ENCODE measurements around the gene BAG5. TPM values are rescaled to one million over a fixed set of nuclear protein-coding genes. Genes with fewer than 3 reads are reported as not detected.
"Not testable (repeated sequence)": the region's sequence is repeated elsewhere in the genome, so short reads cannot be mapped to it uniquely, and the experiment has no call there.

The BAG5 gene
- polyA plus RNA-seq, 4 donors: 28.3 to 34.1 (median 33.3) TPM

- DNase-seq (ENCODE audit: low read depth in 4 of 4, low spot score in 3 of 4): not testable (repeated sequence)
These were observed 36.8 kb downstream of the BAG5 start for GRCh38 chr14:103525430-103526246.

DNA sequence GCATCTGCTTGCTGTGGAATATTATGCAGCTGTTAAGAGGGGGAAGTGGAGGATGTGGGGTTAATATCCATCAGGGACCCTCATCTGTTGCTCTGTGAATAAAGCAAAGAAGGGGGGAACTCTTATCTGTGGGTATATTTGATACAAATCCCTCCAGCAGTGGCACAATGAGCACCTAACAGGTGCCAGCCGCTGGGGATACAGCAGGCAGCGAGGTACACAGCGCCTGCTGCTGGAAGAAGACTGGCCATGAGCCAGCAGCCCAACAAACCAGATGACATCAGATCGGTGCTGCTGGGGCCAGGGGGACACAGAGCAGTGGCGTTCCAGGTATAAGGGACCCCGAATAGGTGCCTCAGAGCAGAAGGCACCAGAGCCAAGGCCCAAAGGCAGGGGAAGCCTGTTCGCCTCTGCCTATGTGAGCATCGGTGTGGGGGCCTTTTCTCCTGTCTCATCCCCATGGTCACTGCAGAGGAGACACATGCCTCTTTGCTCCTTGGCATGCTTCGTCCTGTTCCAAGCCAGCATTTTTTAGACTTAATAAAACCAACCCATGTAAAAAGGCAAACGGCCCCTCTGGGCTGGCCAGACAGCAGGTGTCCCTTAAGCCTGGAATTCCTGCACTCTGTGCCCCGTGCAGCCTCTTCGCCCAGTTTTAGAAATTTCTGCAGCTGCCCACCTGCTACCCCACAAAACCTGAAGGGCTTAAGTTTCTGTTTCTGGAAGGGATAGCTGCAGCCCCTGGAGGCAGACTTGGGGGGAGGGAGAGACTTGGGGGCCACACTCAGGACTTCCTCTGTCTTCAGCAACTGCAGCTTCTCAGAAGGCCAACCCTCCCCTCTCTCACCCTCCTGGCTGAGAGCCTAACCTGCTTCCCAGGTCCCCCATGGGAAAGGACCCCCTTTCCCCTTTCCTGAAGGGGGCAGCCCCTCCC lies 38.2 kb downstream of the BAG5 start:
- DNase-seq (ENCODE audit: low read depth in 4 of 4, low spot score in 3 of 4): no peak

GRCh38 chr14:103523575-103523954 lies 38.9 kb downstream of the BAG5 start:
- no peak for DNase-seq (ENCODE audit: low read depth in 4 of 4, low spot score in 3 of 4)

GRCh38 chr14:103522649-103523574 lies 39.5 kb downstream of the BAG5 start, which contains the start of gene CKB:
TSS of gene CKB (minus strand) at chr14:103522830. CDS start at chr14:103522493, 337 bp downstream.
- no peak for DNase-seq (ENCODE audit: low read depth in 4 of 4, low spot score in 3 of 4)

DNA sequence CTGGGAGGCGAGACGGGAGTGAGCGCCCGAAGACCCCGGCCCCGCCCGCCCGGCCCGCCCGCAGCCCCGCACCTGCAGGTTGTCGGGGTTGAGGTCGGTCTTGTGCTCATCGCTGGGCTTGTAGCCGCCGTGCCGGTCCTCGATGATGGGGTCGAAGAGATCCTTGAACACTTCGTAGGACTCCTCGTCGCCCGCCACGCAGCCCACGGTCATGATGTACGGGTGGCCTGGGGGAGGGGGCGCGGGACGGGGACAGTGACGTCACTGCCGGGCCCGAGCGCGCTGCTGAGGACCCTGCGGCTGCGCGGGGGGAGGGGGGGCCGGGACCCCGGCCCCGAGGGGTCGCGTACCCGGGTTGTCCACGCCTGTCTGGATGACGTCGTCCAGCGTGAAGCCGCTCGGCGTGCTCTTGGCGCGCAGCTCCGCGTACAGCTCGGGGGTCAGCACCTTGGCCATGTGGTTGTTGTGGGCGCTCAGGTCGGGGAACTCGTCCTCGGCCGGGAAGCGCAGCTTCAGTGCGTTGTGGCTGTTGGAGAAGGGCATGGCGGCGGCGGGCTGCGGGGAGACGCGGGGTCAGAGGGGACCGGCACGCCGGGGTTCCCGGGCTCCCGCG lies 40.4 kb downstream of the BAG5 start:
- no peak for DNase-seq (ENCODE audit: low read depth in 4 of 4, low spot score in 3 of 4)

DNA sequence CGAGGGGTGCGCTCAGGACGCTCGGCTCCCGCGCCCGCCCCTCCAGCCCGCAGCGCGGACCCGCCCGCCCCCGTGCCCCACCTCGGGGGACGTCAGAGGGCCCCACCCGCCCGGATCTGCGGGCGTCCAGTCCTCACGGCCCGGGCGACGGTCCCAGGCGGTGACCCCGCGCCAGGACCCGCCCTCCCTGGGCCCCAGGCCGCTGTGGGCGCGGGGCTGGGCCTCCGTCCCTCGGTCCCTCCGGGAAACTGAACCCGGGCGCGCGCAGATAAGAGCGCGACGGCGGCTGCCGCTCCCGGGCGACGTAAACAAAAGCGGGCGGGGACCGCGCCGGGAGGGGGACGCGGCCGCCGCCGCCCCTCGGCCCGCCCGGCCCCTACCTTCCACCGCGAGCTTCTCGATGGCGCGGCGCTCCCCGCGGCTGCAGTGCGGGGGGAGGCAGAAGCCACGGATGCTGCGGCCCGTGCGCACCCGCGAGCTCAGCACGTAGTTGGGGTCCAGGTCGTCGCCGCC lies 41.0 kb downstream of the BAG5 start:
- no peak for DNase-seq (ENCODE audit: low read depth in 4 of 4, low spot score in 3 of 4)

GRCh38 chr14:103520657-103521437 lies 41.6 kb downstream of the BAG5 start:
- DNase-seq (ENCODE audit: low read depth in 4 of 4, low spot score in 3 of 4): peak in 2 of 4 donors; percentile 57 to 62

GRCh38 chr14:103520269-103520656 lies 42.2 kb downstream of the BAG5 start:
- DNase-seq (ENCODE audit: low read depth in 4 of 4, low spot score in 3 of 4): no peak

GRCh38 chr14:103519837-103520212 lies 42.6 kb downstream of the BAG5 start:
- DNase-seq (ENCODE audit: low read depth in 4 of 4, low spot score in 3 of 4): no peak

GRCh38 chr14:103519043-103519836 lies 43.2 kb downstream of the BAG5 start:
- DNase-seq (ENCODE audit: low read depth in 4 of 4, low spot score in 3 of 4): no peak

DNA sequence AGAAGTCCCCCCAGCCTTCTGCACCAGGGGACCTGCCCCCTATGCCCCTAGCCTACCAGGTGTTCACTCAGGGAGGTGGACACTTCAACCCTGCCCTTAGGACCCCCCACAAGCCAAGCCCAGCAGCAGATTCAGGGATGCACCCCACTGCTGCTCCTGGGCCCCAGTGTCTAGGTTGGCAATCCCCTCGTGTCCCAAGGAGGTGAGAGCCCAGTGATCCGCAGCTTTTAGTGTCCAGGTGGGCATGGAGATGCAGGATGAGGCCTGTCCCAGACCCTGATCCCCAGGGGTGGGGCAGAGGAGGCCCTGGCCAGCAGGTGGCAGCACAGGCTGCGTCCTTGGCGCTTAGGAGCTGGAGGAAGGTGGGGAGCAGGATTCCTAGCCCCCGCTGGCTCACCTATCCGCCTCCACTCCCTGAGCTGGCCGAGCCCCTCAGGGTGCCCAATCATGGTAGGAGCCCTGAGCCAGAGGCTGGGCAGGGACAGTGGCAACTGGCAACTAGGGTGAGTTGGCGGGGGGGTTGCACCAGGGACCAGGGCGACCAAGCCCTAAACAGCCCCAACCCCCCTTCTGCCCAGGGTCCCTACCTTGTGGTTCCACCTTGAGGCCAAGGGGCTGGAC lies 43.9 kb downstream of the BAG5 start:
- DNase-seq (ENCODE audit: low read depth in 4 of 4, low spot score in 3 of 4): no peak

- DNase-seq (ENCODE audit: low read depth in 4 of 4, low spot score in 3 of 4): no peak
These were observed 44.6 kb downstream of the BAG5 start for GRCh38 chr14:103517721-103518421.

- no peak for DNase-seq (ENCODE audit: low read depth in 4 of 4, low spot score in 3 of 4)
These were observed 45.3 kb downstream of the BAG5 start for GRCh38 chr14:103517174-103517566.

- no peak for DNase-seq (ENCODE audit: low read depth in 4 of 4, low spot score in 3 of 4)
These were observed 45.9 kb downstream of the BAG5 start for GRCh38 chr14:103516426-103517173.

DNA sequence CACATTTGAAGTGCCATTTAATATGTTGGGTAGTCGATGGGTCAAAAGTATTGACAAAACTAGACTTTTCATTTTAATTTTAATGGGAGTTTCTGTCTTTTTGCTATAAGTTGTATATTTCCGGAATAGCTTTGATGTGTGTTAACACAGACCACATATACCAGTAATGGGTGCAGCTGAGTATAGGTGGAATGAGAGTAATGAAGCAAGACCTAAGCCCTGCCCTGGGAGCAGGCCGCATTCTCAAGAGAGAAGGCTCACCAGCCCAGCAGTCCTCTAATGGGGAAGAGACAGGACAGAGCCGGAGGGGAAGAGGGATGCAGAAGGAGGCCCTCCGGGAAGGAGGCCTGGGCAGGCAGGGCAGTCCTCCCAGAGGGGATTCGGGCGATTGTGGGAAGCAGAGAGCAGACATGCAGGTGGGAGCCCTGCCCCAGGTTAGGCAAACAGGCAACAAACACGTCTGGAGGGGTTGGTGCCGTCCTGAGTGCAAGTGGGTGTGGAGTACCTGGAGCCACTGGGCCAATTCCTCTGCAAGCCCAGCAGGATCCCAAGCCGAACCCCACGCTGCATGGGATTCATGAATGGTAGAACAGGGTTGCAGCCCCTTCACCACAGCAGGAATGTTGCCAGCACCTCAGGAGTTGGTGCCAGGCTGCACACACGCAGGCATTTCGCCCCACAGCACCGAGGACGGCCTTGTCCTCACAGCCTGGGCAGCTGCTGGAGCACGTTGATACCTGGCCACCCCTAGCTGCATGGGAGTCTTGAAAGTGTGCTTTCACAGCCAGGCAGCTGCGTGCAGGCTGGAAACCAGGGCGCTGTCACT lies 47.6 kb downstream of the BAG5 start:
- DNase-seq (ENCODE audit: low read depth in 4 of 4, low spot score in 3 of 4): no peak
